COR-L47 (cell line): ENCODE data around the gene AIF1.
"Not testable (repeated sequence)": the region's sequence is repeated elsewhere in the genome, so short reads cannot be mapped to it uniquely, and the experiment has no call there.

Source experiments
- DNase-seq: peaks from one replicate; lab custom pipeline; 2025; lab: John Stamatoyannopoulos, UW

AIF1 gene

DNA sequence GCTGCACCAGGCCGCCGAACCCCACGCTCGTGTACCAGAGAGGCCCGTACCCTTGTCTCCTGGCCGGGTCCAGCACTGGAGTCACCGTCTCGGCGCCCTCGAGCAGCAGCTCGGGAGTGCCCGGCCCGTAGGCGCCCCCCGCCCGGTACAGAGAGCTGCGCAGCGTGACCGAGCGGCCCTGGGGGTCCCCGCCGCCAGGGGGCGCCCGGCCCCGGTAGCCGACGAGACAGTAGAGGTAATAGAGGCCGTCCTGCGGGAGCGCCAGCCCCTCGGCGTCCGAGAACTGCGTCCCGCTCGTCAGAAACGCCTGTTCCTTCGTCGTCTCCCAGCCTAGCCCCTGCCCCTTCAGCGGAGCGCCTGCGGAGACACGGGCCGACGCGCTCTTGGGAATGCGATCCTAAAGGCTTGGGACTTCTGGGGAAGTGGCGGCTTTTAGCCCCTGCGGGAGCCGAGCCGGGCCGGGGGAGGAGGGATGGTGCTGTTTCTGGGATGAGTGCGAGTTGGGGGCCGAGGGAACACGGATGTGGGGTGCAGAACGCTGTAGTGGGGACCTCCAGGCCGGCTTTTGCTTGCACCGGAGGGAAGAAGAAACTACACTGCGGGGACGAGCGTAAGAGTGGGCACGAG is 34.1 kb upstream of the AIF1 start:
- peak; percentile 70 for DNase-seq

DNA sequence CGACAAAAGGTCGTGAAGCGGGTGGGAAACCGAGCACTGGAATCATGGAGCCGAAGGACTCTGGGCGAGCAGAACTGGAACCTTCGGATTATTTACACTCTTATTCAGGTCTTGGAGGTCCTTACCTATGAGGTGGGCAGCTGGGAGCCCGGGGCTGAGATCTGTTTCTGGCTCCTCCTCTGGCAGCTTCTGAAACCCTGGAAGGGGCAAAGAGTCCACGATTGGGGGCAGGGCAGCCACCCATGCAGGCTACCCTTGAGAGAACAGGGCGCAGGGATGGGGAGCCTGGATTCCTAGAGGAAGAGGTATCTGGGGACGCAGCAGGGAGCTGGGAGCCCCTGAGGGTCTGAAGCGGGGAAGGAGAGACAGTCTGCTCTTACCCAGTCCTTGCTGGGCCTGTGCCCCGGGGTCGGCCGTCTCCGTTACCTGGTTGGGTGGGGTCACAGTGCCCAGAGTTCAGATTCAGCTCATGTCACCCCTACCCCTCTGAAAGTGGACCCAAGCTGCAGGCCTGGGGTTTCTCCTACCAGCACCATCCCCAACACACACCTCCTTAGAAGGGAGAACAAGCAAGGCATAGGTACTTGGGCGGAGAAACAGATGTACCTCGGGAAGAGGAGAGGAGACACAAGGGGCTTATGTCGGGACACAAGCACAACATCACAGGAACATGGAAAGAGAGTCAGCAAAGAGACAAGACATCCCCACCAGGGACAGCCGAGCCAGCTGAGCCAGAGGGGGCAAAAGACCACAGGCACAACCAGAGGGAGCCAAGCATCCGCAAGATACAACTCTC is 33.4 kb upstream of the AIF1 start:
- DNase-seq = no peak

DNA sequence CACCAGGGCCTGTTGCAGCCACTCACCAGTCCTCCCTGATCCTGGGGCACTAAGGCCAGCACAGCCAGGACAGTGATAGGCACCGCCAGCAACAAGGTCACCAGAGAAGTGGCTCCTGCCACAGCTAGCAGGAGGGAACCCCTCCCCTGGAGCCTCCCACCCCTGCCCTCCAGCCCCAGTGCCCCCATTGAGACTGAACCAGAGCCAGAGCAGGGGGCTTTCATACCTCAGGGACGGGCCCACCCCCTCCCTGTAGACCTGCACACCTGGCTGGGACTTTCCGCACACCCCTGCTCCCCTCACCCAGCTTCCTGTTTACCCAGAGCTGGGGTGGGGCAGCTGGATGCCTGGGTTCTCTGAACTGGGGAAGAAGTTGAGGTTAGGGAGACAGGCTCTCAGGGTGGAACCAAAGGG is 32.8 kb upstream of the AIF1 start, which contains the start of gene LTB:
Gene LTB (minus strand): TSS at position 195 of the 414 bp plus-strand sequence. CDS start 7 bp downstream, at position 188.
- no peak for DNase-seq

DNA sequence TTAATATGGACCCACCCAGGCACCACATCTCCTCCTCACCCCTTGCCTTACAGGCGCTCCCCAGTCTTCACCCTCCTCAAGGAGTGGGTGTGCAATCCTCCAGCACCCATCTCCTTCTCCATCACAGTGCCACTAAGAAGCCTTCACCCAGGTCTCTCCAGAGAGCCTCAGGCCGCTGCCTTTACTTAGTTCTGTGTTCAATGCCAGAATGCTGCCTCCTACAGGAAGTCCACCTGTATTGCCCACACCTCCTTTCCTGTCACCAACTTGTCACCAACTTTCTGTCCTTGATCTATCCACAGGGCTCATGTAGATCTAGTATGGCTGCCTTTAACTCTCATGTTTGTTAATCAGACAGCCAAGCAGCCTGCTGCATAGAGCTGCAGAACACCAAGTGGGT is 29.5 kb upstream of the AIF1 start:
- DNase-seq = no peak

DNA sequence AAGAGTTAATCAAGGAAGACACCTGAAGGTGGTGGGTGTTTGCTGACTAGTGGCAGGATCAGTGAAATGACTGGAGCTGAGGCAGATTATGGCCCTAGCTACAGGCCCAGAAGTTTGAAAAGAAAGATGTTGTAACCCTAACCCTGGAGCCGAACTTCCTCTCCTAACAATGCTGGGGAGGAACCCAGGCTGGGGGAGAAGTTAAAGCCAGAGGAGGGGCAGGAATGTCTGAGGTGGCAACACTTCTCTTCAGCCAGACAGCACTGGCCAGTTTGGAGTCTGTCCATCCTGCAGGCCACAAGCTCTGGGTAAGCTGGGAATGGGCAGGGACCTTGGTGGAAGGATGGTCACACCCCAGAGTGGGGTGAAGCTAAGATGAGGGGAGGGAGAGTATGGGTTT is 29.0 kb upstream of the AIF1 start, which contains the start of gene LST1:
Gene LST1 (plus strand): TSS at position 270 of the 400 bp plus-strand sequence. CDS start 1,023 bp downstream, outside the sequence.
- no peak for DNase-seq

DNA sequence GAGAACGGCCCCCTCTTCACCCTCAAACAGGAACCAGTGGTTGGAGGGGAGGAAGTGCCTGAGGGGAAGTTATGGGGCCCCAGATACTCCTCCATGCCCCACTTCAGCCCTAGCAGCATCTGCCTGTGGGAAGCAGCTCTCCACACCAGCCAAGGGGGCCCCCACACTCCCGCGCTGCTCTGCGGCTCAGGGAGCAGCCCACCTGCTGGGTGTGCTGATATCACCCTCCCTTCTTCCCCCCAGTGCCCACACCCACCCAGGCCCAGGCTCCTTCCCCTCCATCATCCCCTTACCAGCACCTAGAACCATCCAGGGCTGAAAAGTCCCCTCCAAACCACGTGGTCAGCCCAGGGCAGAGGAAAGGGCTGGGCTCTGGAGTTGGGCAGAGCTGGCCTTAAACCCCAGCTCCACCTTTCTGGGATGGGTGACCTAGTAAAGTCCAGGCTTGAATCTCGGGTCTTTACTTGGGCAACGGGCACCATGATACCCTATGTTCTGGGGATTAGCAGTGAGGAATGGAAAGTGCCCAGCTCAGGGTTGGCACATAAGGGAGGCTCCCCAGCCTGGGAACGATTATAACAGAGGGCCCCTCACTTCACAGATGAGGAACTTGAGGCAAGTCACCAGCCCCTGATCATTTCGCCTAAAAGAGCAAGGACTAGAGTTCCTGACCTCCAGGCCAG is 28.3 kb upstream of the AIF1 start:
- DNase-seq = no peak

DNA sequence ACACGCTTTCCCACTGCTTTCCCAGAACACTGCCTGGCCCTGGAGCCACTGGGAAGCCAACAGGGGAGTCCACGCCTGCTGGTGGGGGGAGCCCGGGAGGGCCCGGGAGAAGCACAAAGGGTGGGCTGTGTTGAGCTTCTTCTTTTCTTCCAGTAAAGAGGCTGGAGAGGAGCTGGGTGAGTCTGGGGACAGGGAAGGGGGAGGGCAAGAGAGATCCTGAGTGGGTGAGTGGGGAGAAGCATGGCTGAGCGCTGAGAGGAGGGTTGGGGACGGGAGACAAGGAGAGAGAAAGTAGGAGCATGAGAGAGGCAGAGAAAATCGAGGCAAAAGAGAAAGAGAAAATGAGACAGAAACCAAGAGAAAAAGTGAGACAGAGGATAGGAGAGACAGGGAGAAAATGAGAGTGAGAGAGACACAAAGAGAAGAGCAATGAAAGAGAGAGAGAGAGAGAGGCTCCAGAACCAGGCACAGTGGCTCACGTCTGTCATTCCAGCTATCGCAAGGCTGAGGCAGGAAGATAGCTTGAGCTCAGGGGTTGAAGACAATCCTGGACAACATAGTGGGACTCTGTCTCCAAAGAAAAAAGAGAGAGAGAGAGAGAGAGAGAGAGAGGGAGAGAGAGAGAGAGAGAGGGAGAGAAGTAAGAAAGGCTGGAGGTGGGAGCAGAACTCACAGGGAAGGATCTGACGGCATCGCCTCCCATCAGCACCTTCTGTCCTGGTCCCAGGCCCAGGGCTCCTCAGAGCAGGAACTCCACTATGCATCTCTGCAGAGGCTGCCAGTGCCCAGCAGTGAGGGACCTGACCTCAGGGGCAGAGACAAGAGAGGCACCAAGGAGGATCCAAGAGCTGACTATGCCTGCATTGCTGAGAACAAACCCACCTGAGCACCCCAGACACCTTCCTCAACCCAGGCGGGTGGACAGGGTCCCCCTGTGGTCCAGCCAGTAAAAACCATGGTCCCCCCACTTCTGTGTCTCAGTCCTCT is 26.9 kb upstream of the AIF1 start:
- DNase-seq = no peak

DNA sequence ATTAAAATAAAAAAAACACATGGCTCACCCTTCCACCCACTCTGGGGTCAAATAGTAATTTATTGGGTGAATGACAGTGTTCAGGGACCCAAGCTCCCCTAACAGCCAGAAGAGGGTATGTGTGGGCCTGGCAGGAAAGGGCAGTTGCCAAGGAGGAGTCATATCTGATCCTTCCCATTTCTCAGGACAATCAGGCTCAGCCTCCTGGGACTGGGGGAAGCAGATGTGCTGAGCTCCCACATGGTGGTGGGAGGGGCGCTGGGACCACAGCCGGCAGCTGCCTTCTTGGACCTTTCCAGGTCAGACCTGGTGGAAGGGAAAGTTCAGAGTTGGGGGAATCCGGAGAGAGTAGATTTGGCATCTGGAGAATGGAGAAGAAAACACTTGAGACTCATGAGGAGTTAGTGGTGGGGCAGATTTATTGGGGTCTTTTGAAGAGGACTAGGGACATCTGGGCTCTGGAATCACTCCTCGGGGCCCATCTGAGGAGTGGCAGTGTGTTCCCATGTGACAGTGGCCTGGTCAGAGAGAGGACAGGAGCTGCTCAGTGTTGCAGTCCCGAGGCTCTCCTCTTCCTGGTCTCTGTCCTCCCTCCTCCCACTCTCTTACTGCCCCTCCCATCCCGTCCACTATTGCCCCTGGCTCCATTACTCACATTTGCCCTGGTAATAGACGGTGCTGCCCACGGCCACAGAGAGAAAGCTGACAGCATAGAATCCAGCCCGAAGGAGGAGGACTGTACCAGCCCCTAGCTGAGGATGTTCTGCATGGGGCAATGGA is 26.0 kb upstream of the AIF1 start:
- DNase-seq = no peak

DNA sequence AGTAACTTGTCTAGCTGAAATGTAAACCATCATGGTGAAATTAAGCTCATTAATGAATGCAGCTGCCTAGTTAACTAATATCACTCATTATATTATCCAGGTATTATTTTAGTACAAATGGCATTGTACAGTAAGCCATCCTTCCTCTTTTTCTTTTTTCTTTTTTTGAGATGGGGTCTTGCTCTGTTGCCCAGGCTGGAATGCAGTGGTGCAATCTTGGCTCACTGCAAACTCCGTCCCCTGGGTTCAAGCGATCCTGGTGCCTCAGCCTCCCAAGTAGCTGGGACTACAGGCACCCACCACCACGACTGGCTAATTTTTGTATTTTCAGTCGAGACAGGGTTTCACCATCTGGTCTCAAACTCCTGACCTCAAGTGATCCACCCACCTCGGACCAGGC is 24.3 kb upstream of the AIF1 start:
- not testable (repeated sequence) for DNase-seq

DNA sequence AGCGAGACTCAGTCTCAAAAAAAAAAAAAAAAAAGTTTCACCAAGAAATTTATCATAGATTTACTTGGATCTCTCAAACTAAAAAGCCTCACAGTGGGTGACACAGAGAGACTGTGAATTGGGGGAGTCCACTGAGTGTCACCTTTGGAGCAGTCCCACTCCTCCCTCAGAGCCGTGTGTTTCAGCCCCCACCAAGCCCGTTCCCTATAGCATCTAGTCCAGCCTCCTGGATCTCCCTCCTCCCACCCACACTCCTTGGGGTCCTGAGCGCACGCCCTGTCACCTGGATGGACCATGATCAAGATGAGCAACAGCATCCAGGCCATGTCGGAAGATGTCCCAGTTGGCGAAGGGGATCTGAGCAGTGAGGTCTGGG is 22.6 kb upstream of the AIF1 start:
- DNase-seq = no peak

DNA sequence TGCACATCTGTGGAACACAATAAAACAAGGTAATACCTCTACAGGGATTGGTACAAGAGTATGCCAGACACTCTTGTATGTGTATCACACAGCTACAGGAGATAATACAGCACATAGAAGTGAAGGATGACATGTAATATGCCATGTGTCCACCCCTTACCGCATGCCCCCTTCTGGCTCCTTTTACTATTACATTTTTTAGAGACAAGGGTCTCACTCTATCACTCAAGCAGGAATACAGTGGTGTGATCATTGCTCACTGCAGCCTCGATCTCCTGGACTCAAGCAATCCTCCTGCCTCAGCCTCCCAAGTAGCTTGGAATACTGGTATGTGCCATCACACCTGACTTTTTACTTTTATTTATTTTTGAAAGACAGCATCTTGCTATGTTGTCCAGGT is 18.0 kb upstream of the AIF1 start:
- peak; percentile 14 for DNase-seq

DNA sequence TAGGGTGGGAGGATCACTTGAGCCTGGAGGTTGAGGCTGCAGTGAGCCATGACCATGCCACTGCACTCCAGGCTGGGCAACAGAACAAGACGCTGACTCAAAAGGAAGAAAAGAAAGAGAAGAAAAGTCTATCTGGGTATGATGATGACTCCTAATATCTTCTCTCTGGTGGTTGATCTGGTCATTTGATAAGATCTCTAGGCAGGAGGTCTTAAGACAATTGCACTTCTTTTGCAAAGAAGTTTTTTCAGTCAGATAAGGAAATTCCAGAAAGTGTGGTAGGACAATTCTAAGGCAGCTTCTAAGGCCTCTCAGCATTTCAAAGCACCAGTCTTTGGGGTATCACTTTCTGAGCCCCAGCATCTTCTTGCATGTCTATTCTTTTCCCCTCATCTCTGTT is 7.7 kb upstream of the AIF1 start:
- DNase-seq = no peak

DNA sequence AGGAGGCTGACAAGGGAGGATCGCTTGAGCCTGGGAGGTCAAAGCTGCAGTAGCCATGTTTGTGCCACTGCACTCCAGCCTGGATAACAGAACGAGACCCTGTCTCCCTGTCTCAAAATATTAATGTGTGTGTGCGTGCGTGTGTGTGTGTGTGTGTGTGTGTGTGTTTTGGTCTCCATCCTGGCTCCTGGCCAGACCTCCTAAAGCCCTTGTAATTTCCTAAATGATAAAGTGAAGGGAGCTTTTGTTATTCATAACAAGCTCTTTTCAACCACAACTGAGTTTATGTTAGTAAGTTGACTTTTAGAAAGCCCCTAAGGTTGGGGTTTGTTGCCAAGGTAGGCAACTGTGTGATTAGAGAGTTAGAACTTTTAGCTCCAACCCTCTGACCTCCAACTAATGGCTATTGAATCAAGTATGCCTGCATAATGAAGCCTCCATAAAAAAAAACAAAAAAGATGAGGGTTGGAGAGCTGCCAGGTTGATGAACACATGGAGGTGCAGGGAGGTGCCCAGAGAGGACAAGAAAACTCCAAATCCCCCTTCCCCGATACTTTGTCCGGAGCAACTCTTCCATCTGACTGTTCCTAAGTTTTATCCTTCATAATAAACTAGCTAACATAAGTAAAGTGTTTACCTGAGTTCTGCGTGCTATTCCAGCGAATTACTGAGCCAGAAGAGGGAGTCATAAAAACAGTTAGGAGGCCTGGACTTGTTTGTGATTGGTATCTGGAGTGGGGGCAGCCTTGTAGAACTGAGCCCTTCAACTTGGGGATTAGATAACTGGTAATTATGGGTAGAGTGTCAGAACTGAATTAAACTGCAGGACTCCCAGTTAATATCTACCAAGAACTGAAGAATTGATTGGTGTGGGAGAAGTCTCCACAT is 5.3 kb upstream of the AIF1 start:
- peak; percentile 73 for DNase-seq

DNA sequence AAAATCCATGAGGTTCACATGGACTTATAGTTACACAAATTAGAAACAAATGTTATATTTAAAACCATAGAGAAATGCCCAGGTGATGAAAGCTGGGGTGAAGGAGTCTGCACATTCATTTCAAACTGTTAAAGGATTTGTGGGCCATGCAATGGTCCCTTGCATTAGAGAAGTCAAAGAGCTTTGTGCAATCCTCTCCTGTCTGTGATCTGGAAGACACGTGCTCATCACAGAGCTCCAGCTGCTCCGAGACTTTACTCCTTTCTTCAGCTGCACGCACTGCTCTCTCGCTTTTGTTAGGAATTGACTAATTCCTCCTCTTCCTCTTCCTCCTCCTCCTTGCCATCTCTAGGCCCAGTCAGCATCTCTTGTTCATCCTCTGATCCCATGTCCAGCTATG is 4.1 kb upstream of the AIF1 start:
- DNase-seq = no peak

DNA sequence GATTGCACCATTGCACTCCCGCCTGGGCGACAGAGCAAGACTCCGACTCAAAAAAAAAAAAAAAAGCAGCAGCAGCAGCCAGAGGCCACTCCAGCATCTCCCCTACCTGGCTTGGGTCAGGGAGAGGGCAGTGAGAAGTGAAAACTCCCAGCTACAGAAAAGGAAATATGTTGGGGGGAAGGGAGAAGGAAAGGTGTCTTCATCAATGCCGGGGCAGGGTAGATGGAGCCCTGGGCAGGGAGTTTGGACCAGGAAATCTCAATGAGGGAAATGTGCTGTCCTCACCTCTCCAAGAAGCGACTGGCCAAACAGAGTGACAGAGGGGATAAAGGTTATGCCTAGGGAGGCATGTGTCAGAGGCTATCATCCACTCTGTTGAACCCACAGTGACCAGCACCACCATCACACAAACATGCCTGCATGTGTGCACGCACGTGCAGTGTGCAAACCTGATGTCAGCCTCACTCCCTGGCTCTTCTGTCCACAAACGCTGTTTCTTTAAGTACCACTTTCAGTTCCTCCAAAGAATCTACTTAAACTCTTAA is 887 bp upstream of the AIF1 start:
- DNase-seq = no peak

DNA sequence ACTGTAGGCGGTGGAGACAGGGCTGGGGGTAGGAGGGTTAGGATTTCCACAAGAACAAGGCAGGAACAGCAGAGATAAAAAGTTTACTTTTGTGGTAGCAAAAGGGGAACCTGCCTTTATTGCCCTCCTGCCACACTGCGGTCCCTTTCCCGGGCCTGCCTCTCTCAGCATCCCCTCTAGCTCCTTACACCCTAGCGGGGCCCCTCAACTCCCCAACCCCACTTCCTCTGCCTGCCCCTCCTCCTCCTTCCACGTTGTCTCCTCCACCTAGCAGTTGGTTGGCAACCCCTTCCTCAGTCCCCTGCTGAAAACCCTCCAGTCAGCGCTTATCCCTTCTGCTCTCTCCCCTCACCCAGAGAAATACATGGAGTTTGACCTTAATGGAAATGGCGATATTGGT is 714 bp downstream of the AIF1 start:
- no peak for DNase-seq

DNA sequence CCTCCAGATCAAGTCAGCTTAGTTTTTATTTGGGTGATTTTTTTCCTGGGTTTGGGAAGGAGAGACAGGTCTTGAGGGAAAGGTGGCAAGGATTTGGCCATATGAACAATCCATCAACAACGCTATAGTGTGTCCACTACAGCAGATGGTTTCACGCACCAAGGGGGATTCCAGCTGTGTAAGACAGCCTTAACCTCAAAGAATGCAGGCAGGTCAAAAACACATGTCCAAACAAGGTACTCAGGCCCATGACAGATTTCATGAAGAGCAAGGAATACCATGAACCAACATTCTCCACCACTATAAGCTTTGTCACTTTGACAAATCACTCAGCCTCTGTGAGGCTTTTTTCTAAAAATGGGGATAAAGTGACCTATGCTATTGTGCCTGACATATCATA is 2.0 kb downstream of the AIF1 start:
- DNase-seq = no peak

DNA sequence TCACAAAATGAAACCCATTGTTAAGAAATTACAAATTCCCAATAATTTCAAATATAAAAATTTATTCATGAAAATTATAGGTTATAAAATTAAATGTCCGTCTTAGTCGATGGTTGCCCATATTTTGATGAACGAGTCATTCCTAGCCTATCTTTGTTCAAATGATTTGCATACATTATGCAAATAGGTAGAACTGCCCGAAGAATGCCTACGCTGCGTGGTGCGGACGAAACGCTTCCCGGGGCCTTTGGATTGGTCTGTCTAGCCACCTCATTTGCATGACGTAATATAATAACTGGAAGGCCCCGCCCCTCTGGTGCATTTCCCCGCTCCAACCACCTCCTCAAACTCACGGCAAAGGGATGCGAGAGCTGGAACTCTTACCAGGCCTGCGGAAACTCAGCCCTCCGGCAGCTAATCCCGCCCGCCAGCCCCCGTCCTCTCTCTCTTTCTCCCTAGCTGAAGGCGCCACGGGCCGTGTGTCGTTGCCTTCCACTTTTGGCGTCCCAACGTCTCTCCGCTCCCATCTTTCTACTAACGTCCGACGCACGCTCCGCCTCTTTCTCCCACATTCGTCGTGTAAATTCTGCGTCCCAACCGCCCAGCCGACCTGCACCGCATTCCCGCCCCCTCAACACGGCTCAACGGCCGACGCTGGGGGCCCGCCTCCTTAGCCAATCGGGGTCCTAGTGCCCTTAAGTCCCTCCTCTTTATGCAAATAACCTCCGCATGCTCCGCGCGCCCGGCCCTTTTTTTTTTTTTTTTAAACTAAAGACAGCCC is 5.0 kb downstream of the AIF1 start:
- peak; percentile 99 for DNase-seq
